H9 (cell line): ENCODE data around the gene GPC6. TPM values are rescaled to one million over a fixed set of nuclear protein-coding genes. Genes with fewer than 3 reads are reported as not detected.
A peak's percentile ranks its signal among the peaks of the same experiment; 100 is the strongest.

Source experiments
- DNase-seq: peaks from one replicate; pipeline ENCODE4 v3.0.0-alpha.2; 2017
- H2AFZ ChIP-seq: one replicate; pipeline ENCODE4 v1.6.1; 2013; ENCODE audit warnings: mild to moderate bottlenecking, low read length, control low read depth, moderate library complexity
- H2AK5ac ChIP-seq: 2 replicates; pipeline ENCODE4 v1.6.1; 2013; ENCODE audit warnings: low read length, control low read depth, mixed read lengths; ENCODE audit not compliant: insufficient read length
- H2BK120ac ChIP-seq: one replicate; pipeline ENCODE4 v1.6.1; 2013; ENCODE audit warnings: low read depth, mild to moderate bottlenecking, low read length, control low read depth, inconsistent platforms; ENCODE audit not compliant: poor library complexity, severe bottlenecking
- H2BK12ac ChIP-seq: 2 replicates; pipeline ENCODE4 v1.6.1; 2013; ENCODE audit warnings: low read length, control low read depth, mixed read lengths, low read depth; ENCODE audit not compliant: insufficient read length
- H2BK15ac ChIP-seq: 2 replicates; pipeline ENCODE4 v1.6.1; 2013; ENCODE audit warnings: low read depth, low read length, control low read depth
- H2BK20ac ChIP-seq: one replicate; pipeline ENCODE4 v1.6.1; 2013; ENCODE audit warnings: low read depth, mild to moderate bottlenecking, low read length, control low read depth, inconsistent platforms; ENCODE audit not compliant: poor library complexity, severe bottlenecking
- H2BK5ac ChIP-seq: 2 replicates; pipeline ENCODE4 v1.6.1; 2013; ENCODE audit warnings: low read length, control low read depth, mixed read lengths; ENCODE audit not compliant: insufficient read length
- H3K14ac ChIP-seq: 2 replicates; pipeline ENCODE4 v1.6.1; 2013; ENCODE audit warnings: low read length, control low read depth; ENCODE audit not compliant: insufficient read depth
- H3K18ac ChIP-seq: 2 replicates; pipeline ENCODE4 v1.6.1; 2013; ENCODE audit warnings: low read depth, mild to moderate bottlenecking, mixed read lengths, low read length, control low read depth; ENCODE audit not compliant: insufficient read length
- H3K23ac ChIP-seq: 2 replicates; pipeline ENCODE4 v1.6.1; 2013; ENCODE audit warnings: low read length, control low read depth, mixed read lengths, low read depth; ENCODE audit not compliant: insufficient read length
- H3K23me2 ChIP-seq: 2 replicates; pipeline ENCODE4 v1.6.1; 2013; ENCODE audit warnings: low read depth, mild to moderate bottlenecking, mixed read lengths, low read length, control low read depth; ENCODE audit not compliant: insufficient read length, poor library complexity, severe bottlenecking
- H3K27ac ChIP-seq: 2 replicates; pipeline ENCODE4 v1.5.1; 2013; ENCODE audit warnings: low read length, control low read depth, mixed read lengths, low read depth; ENCODE audit not compliant: insufficient read length
- H3K27me3 ChIP-seq: 2 replicates; pipeline ENCODE4 v1.6.1; 2013; ENCODE audit warnings: low read length, control low read depth, inconsistent platforms; ENCODE audit not compliant: insufficient read depth
- H3K4ac ChIP-seq: 2 replicates; pipeline ENCODE4 v1.6.1; 2013; ENCODE audit warnings: low read depth, mild to moderate bottlenecking, control low read depth, inconsistent platforms, low read length, moderate library complexity
- H3K4me1 ChIP-seq: 2 replicates; pipeline ENCODE4 v1.6.1; 2013; ENCODE audit warnings: low read length, control low read depth, inconsistent platforms; ENCODE audit not compliant: insufficient read depth
- H3K4me2 ChIP-seq: 2 replicates; pipeline ENCODE4 v1.6.1; 2013; ENCODE audit warnings: low read length, control low read depth, mixed read lengths; ENCODE audit not compliant: insufficient read length, insufficient read depth
- H3K56ac ChIP-seq: 2 replicates; pipeline ENCODE4 v1.6.1; 2013; ENCODE audit warnings: low read depth, mild to moderate bottlenecking, mixed read lengths, low read length, control low read depth; ENCODE audit not compliant: insufficient read length
- H3K79me1 ChIP-seq: 2 replicates; pipeline ENCODE4 v1.6.1; 2013; ENCODE audit warnings: low read depth, mild to moderate bottlenecking, moderate library complexity, low read length, control low read depth, inconsistent platforms; ENCODE audit not compliant: insufficient read depth, poor library complexity, severe bottlenecking
- H3K79me2 ChIP-seq: 2 replicates; pipeline ENCODE4 v1.6.1; 2013; ENCODE audit warnings: low read length, control low read depth, inconsistent platforms; ENCODE audit not compliant: insufficient read depth
- H3K9ac ChIP-seq: 2 replicates; pipeline ENCODE4 v1.6.1; 2013; ENCODE audit warnings: low read length, control low read depth, mixed read lengths; ENCODE audit not compliant: insufficient read length; ENCODE audit errors: extremely low read depth
- H3K9me3 ChIP-seq: one replicate; pipeline ENCODE4 v1.6.1; 2013; ENCODE audit warnings: low read depth, low read length, inconsistent platforms; ENCODE audit not compliant: control insufficient read depth
- H3T11ph ChIP-seq: one replicate; pipeline ENCODE4 v1.6.1; 2013; ENCODE audit warnings: mild to moderate bottlenecking, low read length, control low read depth, inconsistent platforms
- H4K20me1 ChIP-seq: one replicate; pipeline ENCODE4 v1.6.1; 2013; ENCODE audit not compliant: control insufficient read depth, insufficient read length, insufficient read depth
- H4K5ac ChIP-seq: 2 replicates; pipeline ENCODE4 v1.6.1; 2013; ENCODE audit warnings: low read depth, mild to moderate bottlenecking, mixed read lengths, low read length, control low read depth; ENCODE audit not compliant: insufficient read length
- H4K8ac ChIP-seq: replicated peaks from 2 replicates; pipeline ENCODE4 v1.6.1; 2013; ENCODE audit warnings: low read length, control low read depth, mixed read lengths, low read depth; ENCODE audit not compliant: insufficient read length
- H4K91ac ChIP-seq: 2 replicates; pipeline ENCODE4 v1.6.1; 2013; ENCODE audit warnings: low read depth, mild to moderate bottlenecking, moderate library complexity, mixed read lengths, low read length, control low read depth; ENCODE audit not compliant: insufficient read length
- H3K27ac Mint-ChIP-seq, 3 experiments: 2 replicates in 2 of 3; 3 replicates in 1 of 3; pipeline ENCODE4 v1.8.0; 2020 to 2021; ENCODE audit warnings: mixed read lengths in 3 of 3, mild to moderate bottlenecking in 1 of 3, moderate library complexity in 1 of 3
- H3K27me3 Mint-ChIP-seq: 2 replicates; pipeline ENCODE4 v1.8.0; 2021; ENCODE audit warnings: low read depth, mild to moderate bottlenecking, moderate library complexity, mixed read lengths
- H3K36me3 Mint-ChIP-seq, 3 experiments: 2 replicates in 2 of 3; 3 replicates in 1 of 3; pipeline ENCODE4 v1.8.0; 2020 to 2021; ENCODE audit warnings: low read depth in 3 of 3, mixed read lengths in 3 of 3; ENCODE audit not compliant: insufficient read depth in 1 of 3
- H3K4me1 Mint-ChIP-seq, 2 experiments: 2 replicates each; pipeline ENCODE4 v1.8.0; 2020; ENCODE audit warnings: mixed read lengths in 2 of 2
- H3K4me3 Mint-ChIP-seq, 2 experiments: 2 replicates in 1 of 2; 3 replicates in 1 of 2; pipeline ENCODE4 v1.8.0; 2020 to 2021; ENCODE audit warnings: mild to moderate bottlenecking in 2 of 2, mixed read lengths in 2 of 2, moderate library complexity in 1 of 2
- H3K9me3 Mint-ChIP-seq, 2 experiments: 2 replicates in 1 of 2; 3 replicates in 1 of 2; pipeline ENCODE4 v1.8.0; 2020; ENCODE audit warnings: mild to moderate bottlenecking in 2 of 2, mixed read lengths in 2 of 2, moderate library complexity in 1 of 2
- WGBS: extraction: QIAGEN DNeasy Blood & Tissue Kit; methylation state at CpG from one replicate; pipeline ENCODE4 v1.1.7; 2013; ENCODE audit warnings: missing lambda C conversion rate, low lambda C conversion rate, mixed read lengths; ENCODE audit not compliant: insufficient read length; ENCODE audit errors: extremely low coverage; 5-methylcytosine and 5-hydroxymethylcytosine counted together
- total RNA-seq: library from RNA; stranded (reverse); gene quantifications from 2 replicates; pipeline ENCODE4 v1.2.1, GENCODE V29; 2021
- TF ChIP-seq, protein P1 (sequence below): fragments of 200-600 bp; sonication (generic); conservative IDR thresholded peaks from 3 replicates; pipeline ENCODE4 v1.8.0; 2021; ENCODE audit warnings: antibody characterized with exemption, mild to moderate bottlenecking

The GPC6 gene
- total RNA-seq, 1 experiment from 2014 or later = 15.6 TPM

GRCh38 chr13:94345374-94346195 is 1119.0 kb downstream of the GPC6 start:
- Mint-ChIP-seq H3K27ac (no peak overlapping the region; a peak in 1 of 7 replicates), H3K9me3 (no peaks in the 10 kb centered on the region), H3K36me3 (no peaks in the 10 kb centered on the region), H3K4me3 (no peak overlapping the region), H3K4me1 (peaks cover 29 to 30% of the 10 kb centered on the region in 2 experiments), H3K27me3 (peaks cover 13% of the 10 kb centered on the region; the same call in 1 of the 2 replicates)
- no peaks in the 10 kb centered on the region for H3K79me2 ChIP-seq
- no peak overlapping the region for H2BK120ac ChIP-seq
- H3K27me3 ChIP-seq = no peaks in the 10 kb centered on the region
- H3K79me1 ChIP-seq = no peaks in the 10 kb centered on the region
- H2AFZ ChIP-seq = no peak overlapping the region
- H3K56ac ChIP-seq = no peak overlapping the region
- H3K4ac ChIP-seq = no peak overlapping the region
- no peak overlapping the region for H3K9ac ChIP-seq
- no peak overlapping the region for H2BK15ac ChIP-seq
- H3K27ac ChIP-seq = no peak overlapping the region
- no peaks in the 10 kb centered on the region for H3K23me2 ChIP-seq
- no CpG with 5 or more reads among the region's 8 CpGs for WGBS
- H3K9me3 ChIP-seq = no peaks in the 10 kb centered on the region
- TF ChIP-seq, protein P1, sequence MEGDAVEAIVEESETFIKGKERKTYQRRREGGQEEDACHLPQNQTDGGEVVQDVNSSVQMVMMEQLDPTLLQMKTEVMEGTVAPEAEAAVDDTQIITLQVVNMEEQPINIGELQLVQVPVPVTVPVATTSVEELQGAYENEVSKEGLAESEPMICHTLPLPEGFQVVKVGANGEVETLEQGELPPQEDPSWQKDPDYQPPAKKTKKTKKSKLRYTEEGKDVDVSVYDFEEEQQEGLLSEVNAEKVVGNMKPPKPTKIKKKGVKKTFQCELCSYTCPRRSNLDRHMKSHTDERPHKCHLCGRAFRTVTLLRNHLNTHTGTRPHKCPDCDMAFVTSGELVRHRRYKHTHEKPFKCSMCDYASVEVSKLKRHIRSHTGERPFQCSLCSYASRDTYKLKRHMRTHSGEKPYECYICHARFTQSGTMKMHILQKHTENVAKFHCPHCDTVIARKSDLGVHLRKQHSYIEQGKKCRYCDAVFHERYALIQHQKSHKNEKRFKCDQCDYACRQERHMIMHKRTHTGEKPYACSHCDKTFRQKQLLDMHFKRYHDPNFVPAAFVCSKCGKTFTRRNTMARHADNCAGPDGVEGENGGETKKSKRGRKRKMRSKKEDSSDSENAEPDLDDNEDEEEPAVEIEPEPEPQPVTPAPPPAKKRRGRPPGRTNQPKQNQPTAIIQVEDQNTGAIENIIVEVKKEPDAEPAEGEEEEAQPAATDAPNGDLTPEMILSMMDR = peak; percentile 41; the same call in 2 of the 3 replicates
- H4K5ac ChIP-seq = no peak overlapping the region
- H2AK5ac ChIP-seq = no peak overlapping the region
- H3K4me2 ChIP-seq = no peak overlapping the region
- no peaks in the 10 kb centered on the region for H4K20me1 ChIP-seq
- no peak overlapping the region for H3K23ac ChIP-seq
- no peaks in the 10 kb centered on the region for H3K4me1 ChIP-seq
- no peak overlapping the region for H2BK12ac ChIP-seq
- H2BK20ac ChIP-seq = no peak overlapping the region
- H4K91ac ChIP-seq = no peak overlapping the region
- no peak overlapping the region for H3K14ac ChIP-seq
- H3T11ph ChIP-seq = no peak overlapping the region
- H4K8ac ChIP-seq = no peak overlapping the region
- no peak for DNase-seq
- no peak overlapping the region for H2BK5ac ChIP-seq
- no peak overlapping the region for H3K18ac ChIP-seq
